NCI-H2107 (cell line): ENCODE measurements around the gene SYTL2.

Source experiments
- DNase-seq: peaks from one replicate; lab custom pipeline; 2025; lab: John Stamatoyannopoulos, UW

SYTL2 gene

DNA sequence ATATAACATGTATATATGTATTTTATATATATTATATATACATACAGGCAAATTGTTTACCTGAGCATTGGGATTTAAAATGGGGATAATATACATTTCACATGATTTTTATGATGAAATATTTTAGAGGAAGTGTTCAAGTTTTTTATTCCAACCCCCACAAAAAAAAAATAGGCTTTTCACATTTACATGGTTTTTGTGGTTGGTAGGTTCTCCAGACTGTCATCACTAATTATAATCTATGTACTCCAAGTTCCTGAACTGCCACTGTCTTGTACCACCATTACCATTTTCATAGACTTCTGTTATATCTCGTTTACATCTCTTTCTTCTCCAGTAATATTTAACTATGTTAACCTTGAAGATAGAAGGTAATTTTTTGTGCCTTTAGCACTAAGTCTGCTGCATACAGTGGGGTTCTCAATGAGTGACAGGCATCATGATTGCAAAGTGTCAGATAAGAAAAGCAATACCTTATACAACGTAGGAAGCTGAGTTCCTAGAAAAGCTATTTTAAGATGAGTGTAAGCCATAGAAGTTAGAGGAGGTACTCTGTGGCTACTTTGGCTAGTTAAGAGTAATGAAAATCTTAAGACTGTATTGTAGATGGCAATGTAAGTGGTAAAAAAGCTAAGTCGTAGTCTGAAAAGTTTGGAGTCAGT, 158.0 kb downstream of the SYTL2 start:
- no peak for DNase-seq

DNA sequence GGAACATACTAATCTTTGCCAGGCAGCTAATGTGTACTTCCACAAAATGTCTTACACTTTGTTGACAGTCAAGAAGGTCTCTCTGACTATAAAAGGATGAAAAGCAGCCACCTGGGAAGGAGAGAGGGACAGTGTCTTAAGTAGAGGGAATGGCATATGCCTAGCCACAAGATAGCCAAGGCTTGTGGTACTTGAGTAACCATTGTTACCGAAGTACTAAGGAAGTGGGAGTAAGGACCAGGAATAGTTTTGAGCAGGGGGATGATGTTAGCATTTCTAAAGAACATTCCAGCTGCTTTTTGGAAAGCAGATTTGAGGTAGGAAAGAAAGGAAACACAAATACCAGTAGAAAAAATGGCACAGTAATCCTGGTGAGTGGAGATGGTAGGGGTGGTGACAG, 159.8 kb downstream of the SYTL2 start:
- DNase-seq, result no peak

DNA sequence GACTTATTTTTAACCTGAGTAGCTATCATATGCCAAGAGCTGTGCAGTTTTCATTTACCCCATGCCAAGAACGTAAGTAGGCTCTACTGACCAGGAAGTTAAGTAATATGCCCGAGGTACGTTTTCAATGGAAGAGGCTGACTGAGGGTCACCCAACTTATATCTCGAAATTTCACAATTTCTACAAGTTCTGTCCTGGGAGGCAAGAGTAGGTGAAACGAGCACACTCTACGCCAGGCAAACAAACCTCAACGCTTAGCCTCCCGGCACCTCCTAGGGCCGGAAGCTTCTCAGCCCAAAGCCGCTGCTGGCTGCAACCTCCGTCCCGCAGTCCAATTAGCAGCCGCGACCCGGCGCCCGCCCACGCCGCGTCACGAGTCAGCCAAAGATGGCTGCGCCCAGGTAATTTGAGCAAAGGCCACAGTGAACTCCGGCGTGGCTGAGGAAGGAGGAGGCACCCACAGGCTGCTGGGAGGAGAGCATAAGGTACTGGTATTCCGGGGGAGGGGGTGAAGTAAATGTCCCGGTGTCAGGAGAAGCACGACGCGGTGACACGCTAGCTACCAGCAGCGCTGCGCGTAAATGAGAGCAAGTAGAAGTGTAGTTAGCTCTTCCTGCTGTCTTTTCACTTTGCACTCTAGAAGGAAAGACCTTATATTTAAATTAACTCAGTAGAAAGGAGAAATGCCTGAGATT, 163.2 kb downstream of the SYTL2 start, which contains the start of gene TMEM126A:
TSS of gene TMEM126A (plus strand) at position 364 of the 696 bp plus-strand sequence. CDS start 2,289 bp downstream, outside the sequence.
- DNase-seq, result peak; percentile 89

DNA sequence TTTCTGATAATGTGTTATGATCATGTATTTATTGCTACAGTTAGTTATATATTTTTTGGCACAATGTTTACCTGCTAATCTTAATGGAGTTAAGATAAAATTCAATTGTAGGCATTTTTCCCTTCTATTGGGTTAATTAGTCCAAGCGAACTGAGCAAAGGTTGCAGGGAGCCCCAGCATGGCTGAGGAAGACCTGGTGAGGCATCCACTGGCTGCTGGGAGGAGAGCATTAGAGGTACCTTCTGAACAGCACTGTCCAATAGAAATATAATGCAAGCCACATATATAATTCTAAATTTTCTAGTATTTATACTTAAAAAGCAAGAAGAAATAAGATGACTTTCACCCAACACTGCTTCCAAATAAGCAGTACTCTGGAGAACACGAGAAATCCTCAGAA, 163.9 kb downstream of the SYTL2 start:
- no peak for DNase-seq
